Cardiac muscle cell (in vitro differentiated cells and primary cell): Measurements from ENCODE around the gene SP7. TPM values are rescaled to one million over a fixed set of nuclear protein-coding genes. Genes with fewer than 3 reads are reported as not detected.
"Not testable (repeated sequence)": the region's sequence is repeated elsewhere in the genome, so short reads cannot be mapped to it uniquely, and the experiment has no call there.

ENCODE experiments used
- DNase-seq, 2 donors: peaks; one replicate each; pipeline versions ENCODE4 v3.0.0 to v3.0.0-alpha.2; 2010 to 2017; ENCODE audit warnings: low read depth in 1 of 2, low spot score in 1 of 2
- H3K27ac ChIP-seq: fragments of 200-600 bp; sonication (generic); 2 replicates; pipeline ENCODE4 v1.5.1; 2016
- H3K27me3 ChIP-seq: fragments of 200-600 bp; sonication (generic); 2 replicates; pipeline ENCODE4 v1.6.0; 2016; ENCODE audit warnings: control low read depth
- H3K36me3 ChIP-seq: fragments of 200-600 bp; sonication (generic); 2 replicates; pipeline ENCODE4 v1.5.1; 2016; ENCODE audit warnings: control low read depth
- H3K4me1 ChIP-seq: fragments of 200-600 bp; sonication (generic); 2 replicates; pipeline ENCODE4 v1.8.1; 2017; ENCODE audit warnings: low read depth, mild to moderate bottlenecking, mixed run types
- H3K4me3 ChIP-seq: fragments of 200-600 bp; sonication (generic); 2 replicates; pipeline ENCODE4 v1.5.1; 2016; ENCODE audit warnings: mild to moderate bottlenecking
- H3K9me3 ChIP-seq: fragments of 200-600 bp; sonication (generic); 2 replicates; pipeline ENCODE4 v1.5.1; 2017; ENCODE audit warnings: low read depth, mild to moderate bottlenecking, control low read depth
- polyA plus RNA-seq: library from polyadenylated mRNA; unstranded; fragments of >200 nt; fragmentation: Nextera tagmentation; extraction: Ambion mirVana; gene quantifications from 2 replicates; pipeline ENCODE4 v1.2.1, GENCODE V29; 2016
- total RNA-seq: library from RNA; depleted of rRNA; stranded (reverse); fragments of >200 nt; gene quantifications from 2 replicates; pipeline ENCODE4 v1.2.3, GENCODE V29; 2016
- TF ChIP-seq, protein P1 (sequence below): IDR thresholded peaks from 2 replicates; pipeline ENCODE4 v1.5.1; 2012; ENCODE audit warnings: low read depth, mild to moderate bottlenecking, low read length

The SP7 gene
- total and polyA plus RNA-seq, 2 experiments from 2014 or later: 0.39 to 0.45 TPM

DNA sequence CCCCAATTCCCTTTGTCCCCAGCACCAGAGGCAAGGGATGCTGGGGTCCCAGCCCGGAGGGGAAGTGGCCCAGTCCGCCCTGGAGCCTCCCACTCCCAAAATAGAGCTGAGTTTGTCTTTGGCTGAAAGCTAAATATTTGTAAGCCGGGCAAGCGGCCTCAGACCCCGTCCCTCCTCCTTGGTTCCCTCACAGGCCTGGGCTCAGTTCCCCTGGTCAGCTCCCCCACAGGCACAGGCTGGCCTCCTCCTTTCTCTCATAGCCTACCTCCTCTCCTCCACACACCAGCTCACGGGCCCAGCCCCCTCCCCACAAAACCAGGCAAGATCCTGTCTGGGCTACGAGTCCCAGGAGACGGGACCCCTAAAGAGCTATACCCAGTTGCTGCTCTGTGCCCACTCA, 1.3 kb downstream of the SP7 start:
- Histone ChIP-seq H3K27me3 (no peaks in the 10 kb centered on the region), H3K4me3 (no peak overlapping the region), H3K4me1 (peaks cover 17% of the 10 kb centered on the region), H3K27ac (no peak overlapping the region), H3K36me3 (no peaks in the 10 kb centered on the region), H3K9me3 (no peaks in the 10 kb centered on the region)
- no peak for DNase-seq
- TF ChIP-seq, protein P1, sequence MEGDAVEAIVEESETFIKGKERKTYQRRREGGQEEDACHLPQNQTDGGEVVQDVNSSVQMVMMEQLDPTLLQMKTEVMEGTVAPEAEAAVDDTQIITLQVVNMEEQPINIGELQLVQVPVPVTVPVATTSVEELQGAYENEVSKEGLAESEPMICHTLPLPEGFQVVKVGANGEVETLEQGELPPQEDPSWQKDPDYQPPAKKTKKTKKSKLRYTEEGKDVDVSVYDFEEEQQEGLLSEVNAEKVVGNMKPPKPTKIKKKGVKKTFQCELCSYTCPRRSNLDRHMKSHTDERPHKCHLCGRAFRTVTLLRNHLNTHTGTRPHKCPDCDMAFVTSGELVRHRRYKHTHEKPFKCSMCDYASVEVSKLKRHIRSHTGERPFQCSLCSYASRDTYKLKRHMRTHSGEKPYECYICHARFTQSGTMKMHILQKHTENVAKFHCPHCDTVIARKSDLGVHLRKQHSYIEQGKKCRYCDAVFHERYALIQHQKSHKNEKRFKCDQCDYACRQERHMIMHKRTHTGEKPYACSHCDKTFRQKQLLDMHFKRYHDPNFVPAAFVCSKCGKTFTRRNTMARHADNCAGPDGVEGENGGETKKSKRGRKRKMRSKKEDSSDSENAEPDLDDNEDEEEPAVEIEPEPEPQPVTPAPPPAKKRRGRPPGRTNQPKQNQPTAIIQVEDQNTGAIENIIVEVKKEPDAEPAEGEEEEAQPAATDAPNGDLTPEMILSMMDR: no peak

DNA sequence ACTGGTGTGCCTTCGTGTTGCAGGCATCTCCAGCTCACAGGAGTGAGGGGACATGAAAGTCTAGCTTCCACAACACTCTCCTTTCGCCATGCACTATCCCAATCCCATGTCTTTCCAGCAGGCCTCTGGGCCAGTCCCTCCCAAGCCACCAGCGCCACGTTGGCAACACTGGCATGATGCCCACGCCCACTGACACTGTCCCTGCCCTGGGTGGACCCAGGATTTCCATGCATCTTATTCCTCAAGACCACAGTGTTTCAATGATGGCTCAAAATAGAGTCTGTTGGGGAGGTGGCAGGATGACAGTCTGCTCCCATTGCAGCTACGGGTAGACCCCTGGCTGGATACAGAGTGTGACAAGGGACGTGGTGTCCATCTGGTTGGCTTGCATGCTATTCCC, 2.3 kb downstream of the SP7 start:
- Histone ChIP-seq H3K27me3 (no peaks in the 10 kb centered on the region), H3K4me1 (peaks cover 13% of the 10 kb centered on the region), H3K4me3 (no peak overlapping the region), H3K27ac (no peak overlapping the region), H3K36me3 (no peaks in the 10 kb centered on the region), H3K9me3 (no peaks in the 10 kb centered on the region)
- no peak for DNase-seq
- TF ChIP-seq, protein P1: no peak

DNA sequence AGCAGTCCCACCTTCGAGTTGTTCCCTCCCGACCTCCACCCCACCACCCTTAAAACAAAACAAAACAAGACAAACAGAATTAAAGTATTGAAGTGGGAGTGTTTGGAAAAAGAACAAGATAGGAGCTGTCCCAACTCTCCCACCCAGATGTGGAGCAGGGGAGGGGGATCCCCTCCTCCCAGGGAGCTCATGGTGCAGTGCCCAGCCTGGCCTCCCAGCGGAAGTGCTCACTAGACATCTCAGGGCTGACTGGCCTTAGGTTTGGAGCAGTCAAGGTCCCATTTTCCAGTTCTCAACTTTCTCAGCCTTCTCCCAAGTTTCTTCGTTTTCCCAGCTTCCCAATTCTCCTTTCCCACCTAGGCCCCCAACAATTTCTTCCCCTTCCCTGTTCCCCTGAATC, 2.9 kb downstream of the SP7 start:
- TF ChIP-seq, protein P1: no peak
- no peaks in the 10 kb centered on the region for H3K27me3 ChIP-seq
- H3K4me1 ChIP-seq: peaks cover 8% of the 10 kb centered on the region
- no peaks in the 10 kb centered on the region for H3K9me3 ChIP-seq
- H3K27ac ChIP-seq: no peak overlapping the region
- no peak overlapping the region for H3K4me3 ChIP-seq
- DNase-seq: no peak
- no peaks in the 10 kb centered on the region for H3K36me3 ChIP-seq

DNA sequence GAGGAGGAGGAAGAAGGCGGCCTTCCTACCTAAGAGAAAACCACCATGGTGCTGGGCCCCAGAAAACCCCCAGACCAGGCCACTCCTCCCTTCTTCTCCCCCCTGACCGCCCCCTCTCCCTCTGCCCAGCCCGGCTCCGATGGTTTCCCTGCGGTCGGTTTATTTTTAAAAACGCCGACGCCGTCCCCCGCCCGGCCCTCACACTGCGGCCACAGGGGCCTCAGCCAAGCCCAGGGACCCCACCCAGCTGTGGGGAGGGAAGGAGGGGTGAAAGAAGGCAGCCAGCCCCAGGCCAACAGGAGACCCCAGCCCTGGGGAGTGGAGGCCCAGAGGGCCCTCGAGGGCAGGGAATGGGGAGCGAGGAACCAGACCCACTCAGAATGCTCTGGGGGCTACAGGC, 3.4 kb downstream of the SP7 start:
- H3K4me3 ChIP-seq: no peak overlapping the region
- TF ChIP-seq, protein P1: no peak
- no peak overlapping the region for H3K27ac ChIP-seq
- H3K36me3 ChIP-seq: no peaks in the 10 kb centered on the region
- H3K4me1 ChIP-seq: peaks cover 2% of the 10 kb centered on the region
- no peaks in the 10 kb centered on the region for H3K27me3 ChIP-seq
- no peaks in the 10 kb centered on the region for H3K9me3 ChIP-seq
- DNase-seq: no peak

DNA sequence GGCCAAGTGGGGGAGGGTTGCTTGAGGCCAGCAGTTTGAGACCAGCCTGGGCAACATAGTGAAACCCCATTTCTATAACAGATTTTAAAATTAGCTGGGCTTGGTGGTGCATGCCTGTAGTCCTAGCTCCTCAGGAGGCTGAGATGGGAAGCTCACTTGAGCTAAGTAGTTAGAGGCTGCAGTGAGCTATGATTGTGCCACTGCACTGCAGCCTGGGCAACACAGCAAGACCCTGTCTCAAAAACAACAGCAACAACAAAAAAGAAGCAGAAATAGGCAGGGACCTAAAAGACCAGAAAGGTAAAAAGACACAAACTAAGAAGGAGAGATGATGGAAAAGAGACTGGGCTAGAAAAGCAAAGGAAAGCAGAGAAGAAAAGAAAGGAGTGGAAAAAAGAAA, 3.8 kb downstream of the SP7 start:
- DNase-seq, H3K9me3 ChIP-seq, H3K4me3 ChIP-seq, H3K36me3 ChIP-seq, H3K4me1 ChIP-seq, H3K27ac ChIP-seq, H3K27me3 ChIP-seq: not testable (repeated sequence)

DNA sequence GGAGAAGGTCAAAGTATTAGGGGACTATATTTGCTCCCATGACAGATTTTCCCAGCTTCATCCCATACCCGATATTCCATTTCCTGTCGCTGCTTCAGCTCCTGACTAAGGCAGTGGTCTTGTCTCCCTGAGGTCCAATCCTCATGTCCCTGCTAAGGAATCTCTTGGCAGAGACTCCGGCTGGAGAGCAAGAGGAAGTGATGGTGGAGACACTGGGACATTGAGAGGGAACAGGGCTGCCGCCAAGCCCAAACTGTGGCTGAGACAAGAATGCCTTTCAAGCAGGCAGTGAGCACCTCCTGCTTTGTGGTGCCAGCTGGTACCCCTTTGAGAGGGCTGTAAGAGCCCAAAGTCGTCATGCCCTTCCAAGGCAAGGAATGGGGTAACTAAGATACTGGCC, 5.5 kb downstream of the SP7 start:
- TF ChIP-seq, protein P1: no peak
- Histone ChIP-seq H3K27me3 (peaks cover 6% of the 10 kb centered on the region), H3K36me3 (no peaks in the 10 kb centered on the region), H3K9me3 (no peaks in the 10 kb centered on the region), H3K27ac (no peak overlapping the region), H3K4me3 (no peak overlapping the region), H3K4me1 (no peaks in the 10 kb centered on the region)
- no peak for DNase-seq
